A549 treated with AZD2906 at 1 μM for 4 hours (cell line): ENCODE measurements around the gene IARS2. TPM values are rescaled to one million over a fixed set of nuclear protein-coding genes. Genes with fewer than 3 reads are reported as not detected.

Experiments
- total RNA-seq: library from RNA; stranded (reverse); fragments of 200-300 nt; extraction: Qiagen RNA extraction; gene quantifications from 5 replicates; pipeline ENCODE4 v1.2.3, GENCODE V29; 2022

Gene IARS2
- total RNA-seq, result 91.0 to 119 TPM (median 96.8 TPM) in 5 replicates

GRCh38 chr1:220094016-220094911 lies at the start of gene IARS2:
Gene IARS2, plus strand, starts transcription at chr1:220094132. Its CDS starts 85 bp downstream, at chr1:220094217.

GRCh38 chr1:220046052-220046930 lies 47.6 kb upstream of the IARS2 start, which contains the start of gene EPRS1:
Gene EPRS1, minus strand, starts transcription at chr1:220046505. Its CDS starts 117 bp downstream, at chr1:220046388.

GRCh38 chr1:220089650-220090556 lies 4.0 kb upstream of the IARS2 start, which contains the start of gene BPNT1:
Gene BPNT1, minus strand, starts transcription at chr1:220089788. Its CDS starts 9,942 bp downstream, at chr1:220079846.

Other genes starting within 250 kb of the IARS2 start
- 0.03 to 0.09 TPM (median 0.06 TPM) in 3 of 5 replicates, not detected in the others for gene SLC30A10, start 165.6 kb upstream of the IARS2 start, total RNA-seq
- 64.7 to 75.8 TPM (median 66.9 TPM) in 5 replicates for gene EPRS1, start 47.6 kb upstream of the IARS2 start, total RNA-seq
- gene BPNT1, start 4.3 kb upstream of the IARS2 start, total RNA-seq, result 14.3 to 25.2 TPM (median 15.7 TPM) in 5 replicates
- 10.8 to 14.0 TPM (median 12.9 TPM) in 5 replicates for gene RAB3GAP2, start 178.3 kb downstream of the IARS2 start, total RNA-seq